HL-60 (cell line): ENCODE results near the gene GAS2L2.

ENCODE experiments used
- DNase-seq, 2 experiments: peaks; one replicate each; pipeline ENCODE4 v3.0.0-alpha.2; 2010 to 2020; ENCODE audit warnings: low read depth in 1 of 2, low spot score in 1 of 2
- H3K27ac ChIP-seq: fragments of 250-450 bp; sonication (Bioruptor Pico); replicated peaks from 2 replicates; pipeline ENCODE4 v1.5.1; 2020; ENCODE audit warnings: mild to moderate bottlenecking, moderate library complexity
- H3K27me3 ChIP-seq: fragments of 250-450 bp; sonication (Bioruptor Pico); 2 replicates; pipeline ENCODE4 v1.5.1; 2021; ENCODE audit warnings: mild to moderate bottlenecking, moderate library complexity; ENCODE audit not compliant: insufficient read depth, poor library complexity, severe bottlenecking
- H3K4me3 ChIP-seq: replicated peaks from 2 replicates; pipeline ENCODE4 v1.5.1; 2011; ENCODE audit warnings: mild to moderate bottlenecking, control low read depth, low read length; ENCODE audit not compliant: insufficient read depth
- CTCF ChIP-seq: IDR thresholded peaks from one replicate; pipeline ENCODE4 v1.5.1; 2011; ENCODE audit warnings: low read length, control low read depth, inconsistent platforms; ENCODE audit not compliant: insufficient read depth
- GABPA ChIP-seq: IDR thresholded peaks from 2 replicates; pipeline ENCODE4 v1.6.1; 2012; ENCODE audit warnings: low read depth
- POLR2AphosphoS5 ChIP-seq: IDR thresholded peaks from 2 replicates; pipeline ENCODE4 v1.6.1; 2012; ENCODE audit warnings: low read depth
- REST ChIP-seq: IDR thresholded peaks from 2 replicates; pipeline ENCODE4 v1.6.1; 2012; ENCODE audit warnings: low read depth; ENCODE audit not compliant: insufficient replicate concordance
- SPI1 ChIP-seq: IDR thresholded peaks from 2 replicates; pipeline ENCODE4 v1.6.1; 2012; ENCODE audit warnings: low read depth, mild to moderate bottlenecking, borderline replicate concordance

GAS2L2 gene

GRCh38 chr17:35742896-35743477 lies 10.1 kb downstream of the GAS2L2 start:
- Histone ChIP-seq H3K27me3 (peaks cover 17% of the 10 kb centered on the region), H3K27ac (no peak overlapping the region), H3K4me3 (no peak overlapping the region)
- TF ChIP-seq GABPA = no peak
- no peak for TF ChIP-seq SPI1
- no peak for TF ChIP-seq CTCF
- no peak for TF ChIP-seq POLR2AphosphoS5
- TF ChIP-seq REST = no peak
- DNase-seq = no peak

- no peak overlapping the region for H3K27ac ChIP-seq
- no peak for DNase-seq
- peaks cover 17% of the 10 kb centered on the region for H3K27me3 ChIP-seq
- TF ChIP-seq SPI1 (no peak), GABPA (no peak), POLR2AphosphoS5 (no peak), CTCF (no peak), REST (no peak)
- no peak overlapping the region for H3K4me3 ChIP-seq
These were observed 10.5 kb downstream of the GAS2L2 start for GRCh38 chr17:35742496-35742895.

- no peak for DNase-seq
- H3K27ac ChIP-seq = no peak overlapping the region
- no peak overlapping the region for H3K4me3 ChIP-seq
- peaks cover 17% of the 10 kb centered on the region for H3K27me3 ChIP-seq
- TF ChIP-seq CTCF = no peak
- TF ChIP-seq REST = no peak
- no peak for TF ChIP-seq POLR2AphosphoS5
These were observed 11.8 kb downstream of the GAS2L2 start for GRCh38 chr17:35740997-35741931.
